Bronchial epithelial cell (primary cell): ENCODE measurements around the gene GABARAP. TPM values are rescaled to one million over a fixed set of nuclear protein-coding genes. Genes with fewer than 3 reads are reported as not detected.
A peak's percentile ranks its signal among the peaks of the same experiment; 100 is the strongest.

Source experiments
- DNase-seq: peaks from one replicate; pipeline ENCODE4 v3.0.0-alpha.2; 2010; ENCODE audit warnings: low read depth
- FAIRE-seq: peaks from 2 replicates; lab custom pipeline; 2011; peaks lifted over from hg19 to GRCh38; lab: Jason Lieb, UNC
- H3K27me3 ChIP-seq: 2 replicates; pipeline ENCODE4 v1.5.1; 2011; ENCODE audit warnings: low read length; ENCODE audit not compliant: control insufficient read depth, insufficient read depth
- H3K36me3 ChIP-seq: 2 replicates; pipeline ENCODE4 v1.5.1; 2011; ENCODE audit warnings: low read length; ENCODE audit not compliant: control insufficient read depth, insufficient read depth
- H3K4me3 ChIP-seq: 2 replicates; pipeline ENCODE4 v1.5.1; 2011; ENCODE audit warnings: mild to moderate bottlenecking, low read depth, low read length, control low read depth
- CTCF ChIP-seq: IDR thresholded peaks from 2 replicates; pipeline ENCODE4 v1.5.1; 2011; ENCODE audit warnings: mild to moderate bottlenecking, moderate library complexity, low read length, control low read depth, inconsistent platforms; ENCODE audit not compliant: insufficient read depth, severe bottlenecking
- total RNA-seq: library from RNA; depleted of rRNA; stranded (reverse); fragments of >200 nt; gene quantifications from 2 replicates; pipeline ENCODE4 v1.2.1, GENCODE V29; 2014

GABARAP gene
- total RNA-seq, 1 donor from 2014 or later = 50.8 TPM

- peaks cover 38% of the 10 kb centered on the region for H3K36me3 ChIP-seq
- H3K27me3 ChIP-seq = no peaks in the 10 kb centered on the region
- DNase-seq (peak; percentile 28), FAIRE-seq (no peak)
- TF ChIP-seq CTCF = no peak
- H3K4me3 ChIP-seq = no peak overlapping the region
Observed at GRCh38 chr17:7223375-7223774, 18.9 kb downstream of the GABARAP start.

GRCh38 chr17:7222972-7223292 is 19.3 kb downstream of the GABARAP start:
- FAIRE-seq (no peak), DNase-seq (no peak)
- TF ChIP-seq CTCF = no peak
- Histone ChIP-seq H3K36me3 (peaks cover 37% of the 10 kb centered on the region), H3K27me3 (no peaks in the 10 kb centered on the region), H3K4me3 (no peak overlapping the region)

- H3K4me3 ChIP-seq = no peak overlapping the region
- peaks cover 32% of the 10 kb centered on the region for H3K36me3 ChIP-seq
- peak; percentile 62 for FAIRE-seq
- TF ChIP-seq CTCF = no peak
- H3K27me3 ChIP-seq = no peaks in the 10 kb centered on the region
- no peak for DNase-seq
Observed at GRCh38 chr17:7222093-7222971, 19.9 kb downstream of the GABARAP start.

- Histone ChIP-seq H3K4me3 (no peak overlapping the region), H3K27me3 (no peaks in the 10 kb centered on the region), H3K36me3 (peaks cover 29% of the 10 kb centered on the region)
- no peak for TF ChIP-seq CTCF
- FAIRE-seq = peak; percentile 13
- DNase-seq = no peak
Observed at GRCh38 chr17:7221278-7222092, 20.8 kb downstream of the GABARAP start.

GRCh38 chr17:7220593-7221277 is 21.5 kb downstream of the GABARAP start:
- H3K36me3 ChIP-seq = peaks cover 27% of the 10 kb centered on the region
- peak; percentile 97 for FAIRE-seq
- TF ChIP-seq CTCF = peak; percentile 86
- H3K27me3 ChIP-seq = no peaks in the 10 kb centered on the region
- H3K4me3 ChIP-seq = peak overlapping the region; percentile 84
- peak; percentile 63 for DNase-seq
